ENCODE measurements around the gene ENAH.
"Not testable (repeated sequence)": the region's sequence is repeated elsewhere in the genome, so short reads cannot be mapped to it uniquely, and the experiment has no call there.

The ENAH gene

DNA sequence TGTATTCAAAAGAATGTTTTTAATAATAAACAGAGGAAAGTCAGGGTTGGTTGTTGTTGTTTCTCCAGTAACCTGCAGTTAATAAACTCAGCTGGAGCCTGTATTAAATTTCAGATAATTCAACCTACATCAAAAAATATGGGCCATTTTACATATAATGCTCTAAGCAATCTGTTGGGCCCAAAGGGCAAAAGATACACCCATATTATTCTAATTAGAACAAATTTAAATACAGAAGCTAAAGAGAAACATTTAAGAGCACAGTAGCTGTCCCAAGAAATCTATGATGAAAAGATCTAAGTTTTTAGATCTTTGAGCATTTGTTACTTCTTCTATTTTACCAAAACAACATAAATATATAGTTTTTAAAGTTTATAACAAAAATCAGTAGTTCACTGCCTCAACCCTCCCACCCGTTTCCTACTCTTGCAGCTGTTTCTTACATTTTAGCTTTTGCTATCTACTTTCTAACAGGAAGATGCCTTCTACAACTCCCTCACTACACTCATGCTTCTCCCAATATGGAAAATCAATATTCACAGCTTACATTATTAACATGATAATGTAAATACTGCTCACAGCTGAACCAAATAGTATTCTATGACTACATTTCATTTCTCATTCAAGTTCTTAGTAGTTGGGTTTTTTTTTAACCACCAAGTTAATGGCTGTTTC is 130.2 kb downstream of the ENAH start:
- FAIRE-seq = no peak

DNA sequence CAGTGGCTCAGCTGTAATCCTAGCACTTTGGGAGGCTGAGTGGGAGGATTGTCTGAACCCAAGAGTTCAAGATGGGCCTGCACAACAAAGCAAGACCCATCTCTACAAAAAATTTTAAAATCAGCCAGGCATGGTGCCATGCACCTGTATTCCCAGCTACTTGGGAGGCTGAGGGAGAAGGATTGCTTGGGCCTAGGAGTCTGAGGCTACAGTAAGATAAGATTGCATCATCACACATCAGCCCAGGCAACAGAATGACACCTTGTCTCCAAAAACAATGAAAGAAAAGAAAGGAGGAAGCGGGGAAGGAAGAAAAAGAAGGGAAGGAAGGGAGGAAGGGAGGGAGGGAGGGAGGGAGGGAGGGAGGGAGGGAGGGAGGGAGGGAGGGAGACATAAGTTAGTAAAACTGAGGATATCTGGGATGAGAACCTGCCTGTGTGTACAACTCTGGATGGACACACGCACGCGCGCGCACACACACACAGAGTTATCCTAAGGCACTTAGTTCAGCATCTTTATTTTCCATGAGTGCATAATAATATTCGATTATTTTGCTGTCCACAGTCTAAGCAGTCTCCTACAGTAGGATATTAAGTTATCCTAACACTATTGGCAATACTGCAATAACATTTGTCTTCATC is 132.2 kb downstream of the ENAH start:
- no peak for FAIRE-seq

GRCh38 chr1:225519166-225519863 is 133.6 kb downstream of the ENAH start:
- FAIRE-seq = no peak

- FAIRE-seq = no peak
Observed at GRCh38 chr1:225517697-225518096, 135.2 kb downstream of the ENAH start.

DNA sequence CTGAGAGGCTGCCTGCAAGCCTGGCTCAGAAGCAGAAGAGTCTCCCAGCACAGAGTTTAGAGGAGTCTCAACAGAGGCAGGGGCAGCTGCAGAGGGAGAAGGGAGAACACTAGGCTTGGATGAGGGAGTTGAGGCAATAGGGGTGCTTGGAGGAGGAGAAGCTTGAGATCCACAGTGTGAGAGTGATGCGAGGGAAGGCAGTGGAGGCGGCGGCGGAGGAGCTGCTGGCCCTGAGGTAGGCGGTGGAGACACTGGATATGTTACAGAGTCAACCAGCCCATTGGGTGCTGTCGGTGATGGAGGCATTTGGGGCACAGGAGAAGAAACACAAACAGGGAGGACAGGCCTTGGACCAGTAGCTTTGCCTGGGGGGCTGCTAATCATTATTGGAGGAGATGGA is 135.7 kb downstream of the ENAH start:
- no peak for FAIRE-seq

GRCh38 chr1:225514671-225515081 is 138.2 kb downstream of the ENAH start:
- FAIRE-seq = no peak

GRCh38 chr1:225513576-225513975 is 139.3 kb downstream of the ENAH start:
- not testable (repeated sequence) for FAIRE-seq

DNA sequence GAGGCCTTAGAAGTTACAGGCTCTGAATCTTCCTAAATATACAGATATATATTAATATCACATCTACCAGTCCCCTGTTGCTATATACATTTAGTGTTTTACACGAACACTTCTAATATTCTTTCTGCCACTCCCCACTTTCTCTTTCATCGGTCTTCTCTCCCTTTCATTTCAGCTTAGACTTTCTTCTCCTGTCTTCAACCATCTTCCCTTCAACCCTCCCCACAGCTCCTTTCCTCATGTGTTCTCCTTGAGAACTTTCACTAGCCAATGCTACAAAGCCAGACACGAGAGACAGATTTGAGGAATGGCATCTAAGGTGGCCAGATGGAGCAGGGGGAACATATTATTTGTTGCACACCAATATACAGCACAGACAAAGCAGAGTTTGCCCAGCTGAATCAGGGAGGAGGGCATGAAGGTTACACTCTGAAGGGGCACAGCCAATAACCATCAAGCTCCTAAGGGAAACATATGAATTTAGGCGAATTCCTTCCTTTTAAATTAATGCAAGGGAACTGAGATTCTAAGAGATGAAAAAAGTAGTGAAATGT is 141.0 kb downstream of the ENAH start:
- FAIRE-seq = no peak

GRCh38 chr1:225510740-225511139 is 142.2 kb downstream of the ENAH start:
- FAIRE-seq = not testable (repeated sequence)

DNA sequence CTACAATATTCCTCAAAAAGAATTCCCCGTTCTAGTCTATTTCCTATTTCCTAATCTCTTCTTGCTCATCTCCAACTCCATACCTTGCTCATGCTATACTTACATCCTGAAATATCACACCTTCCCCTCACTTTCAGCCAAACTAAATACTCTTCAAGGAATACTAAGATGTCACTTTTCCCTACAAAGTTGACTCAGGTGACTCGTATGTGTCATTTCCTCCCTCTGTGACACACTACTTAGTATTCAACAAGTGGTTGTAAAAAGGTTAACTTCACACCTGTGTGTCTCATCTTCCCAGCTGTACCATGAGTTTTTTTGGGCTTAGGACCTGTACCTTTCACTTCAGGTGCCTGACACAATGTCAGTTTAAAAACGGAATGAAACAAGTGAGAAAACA is 143.2 kb downstream of the ENAH start:
- FAIRE-seq = no peak

- FAIRE-seq = no peak
Observed at GRCh38 chr1:225509376-225509707, 143.6 kb downstream of the ENAH start.

DNA sequence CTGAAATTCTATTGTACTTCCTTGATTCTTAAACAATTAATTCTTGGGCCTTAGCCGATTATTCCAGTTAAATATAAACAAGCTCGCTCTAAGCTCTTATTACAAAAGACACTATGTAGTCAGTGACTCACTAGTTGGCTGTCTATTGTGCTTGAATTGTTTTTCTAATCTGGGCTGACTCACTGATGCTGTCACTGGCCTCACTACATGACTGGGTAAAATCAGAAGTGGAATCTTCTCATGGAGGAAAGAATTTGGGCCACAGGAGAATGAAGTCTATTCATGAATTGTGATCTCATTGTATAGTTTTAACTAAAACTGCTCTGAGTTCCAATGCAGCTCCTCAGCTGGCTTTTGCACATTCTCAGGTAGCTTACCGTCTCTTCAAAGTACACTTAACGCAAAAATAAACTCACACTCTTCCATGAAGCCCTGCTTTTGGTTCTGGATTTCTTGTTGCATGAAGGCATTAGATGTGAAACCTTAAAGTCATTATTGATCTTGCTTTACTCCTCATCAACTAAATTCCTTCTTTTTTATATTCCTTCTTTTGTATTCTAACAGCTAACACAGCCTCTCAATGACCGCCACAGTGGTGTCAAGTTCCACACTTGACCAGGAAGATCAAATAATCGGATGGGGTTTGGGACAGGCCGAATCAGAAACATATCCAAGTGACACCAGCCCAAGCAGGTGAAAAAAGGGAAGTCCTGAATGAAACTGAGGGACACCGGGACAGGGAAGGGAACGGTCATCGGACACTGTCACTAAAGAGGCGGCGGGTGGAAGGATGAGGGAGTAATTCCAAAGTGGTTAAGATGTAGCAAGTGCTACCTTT is 144.2 kb downstream of the ENAH start:
- no peak for FAIRE-seq

- no peak for FAIRE-seq
Observed at GRCh38 chr1:225506727-225507126, 146.2 kb downstream of the ENAH start.

DNA sequence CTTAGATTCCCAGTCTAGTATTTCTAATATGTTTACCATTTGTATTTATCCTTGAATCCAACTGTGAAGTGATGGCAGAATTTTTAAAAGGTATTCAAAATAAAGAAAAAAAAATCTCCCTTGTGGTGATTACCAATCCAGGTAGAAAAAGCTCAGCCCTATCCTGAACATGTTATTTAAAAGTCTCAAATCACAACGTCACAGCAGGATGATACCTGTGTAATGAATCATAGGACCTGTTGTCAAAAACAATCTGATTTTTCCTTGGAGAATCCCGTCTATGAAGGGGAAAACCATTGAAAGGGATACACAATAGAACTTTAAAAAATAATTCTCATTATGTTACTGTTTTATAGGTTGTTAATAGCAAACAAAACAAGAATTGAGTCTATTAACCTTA is 148.1 kb downstream of the ENAH start:
- no peak for FAIRE-seq

DNA sequence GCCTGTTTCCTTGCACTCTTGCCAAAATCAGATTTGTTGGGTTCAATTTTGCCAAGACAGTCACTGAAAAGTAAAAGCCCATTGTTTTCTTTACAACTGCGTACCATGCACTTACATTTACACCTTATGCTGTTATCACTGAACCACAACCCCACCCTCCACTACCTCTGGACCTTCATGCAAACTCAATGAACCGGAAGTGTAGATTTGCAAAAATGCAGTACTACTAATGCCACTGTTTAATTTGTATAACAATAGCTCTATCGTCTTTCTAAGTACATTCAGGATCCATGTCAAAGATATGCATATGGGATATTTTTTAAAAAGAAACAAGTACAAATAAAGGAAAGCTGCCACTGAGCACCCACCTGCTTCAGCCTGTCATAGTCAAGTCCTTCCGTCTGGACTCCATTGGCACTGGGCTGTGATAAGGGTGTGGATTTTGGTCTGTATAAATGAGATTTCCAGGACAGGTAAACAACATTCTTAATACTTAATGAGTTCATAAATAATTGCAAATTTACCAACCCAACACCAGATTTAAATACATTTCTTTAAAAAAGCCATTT is 152.2 kb downstream of the ENAH start:
- FAIRE-seq = no peak

GRCh38 chr1:225498549-225499136 is 154.3 kb downstream of the ENAH start:
- FAIRE-seq = no peak

DNA sequence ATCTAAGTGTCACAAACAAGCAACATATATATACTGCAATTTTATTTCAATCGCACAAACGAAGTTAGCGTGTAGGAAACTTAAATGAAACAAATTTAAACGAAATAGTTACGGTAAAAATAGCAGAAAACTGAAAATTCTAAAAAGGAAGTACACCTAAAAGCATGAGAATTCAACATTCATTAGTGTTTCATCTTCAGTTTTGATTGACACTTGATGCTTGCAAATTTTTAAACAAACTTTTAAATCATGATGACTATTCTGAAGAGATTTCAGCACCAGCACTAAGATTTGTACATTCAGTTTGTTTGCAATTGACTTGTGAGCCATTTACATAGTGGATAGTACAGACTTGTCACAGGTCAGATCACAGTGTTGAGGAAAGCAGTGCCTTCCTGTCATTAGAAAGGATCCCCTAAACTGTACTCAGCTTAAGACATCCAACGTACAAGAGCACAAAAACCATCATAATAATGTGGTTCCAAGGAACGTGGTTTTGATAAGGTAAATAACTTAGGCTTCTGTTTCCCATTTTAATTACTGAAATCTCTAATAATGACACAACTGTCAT is 158.0 kb downstream of the ENAH start:
- no peak for FAIRE-seq

- FAIRE-seq = no peak
Observed at GRCh38 chr1:225493591-225494246, 159.2 kb downstream of the ENAH start.

GRCh38 chr1:225488676-225489075 is 164.2 kb downstream of the ENAH start:
- FAIRE-seq = no peak

- FAIRE-seq = no peak
Observed at GRCh38 chr1:225486856-225487255, 166.1 kb downstream of the ENAH start.

GRCh38 chr1:225485991-225486530 is 166.9 kb downstream of the ENAH start:
- no peak for FAIRE-seq

All from G401.6 (cell line).